HL-60/S4 treated with phorbol 12-myristate 13-acetate at 8.2 ng/mL for 4 days and 3 days (cell line): ENCODE data around the gene MAPK9.

ENCODE experiments used
- in situ Hi-C: fragments of 300-500 bp; cut with MboI; formaldehyde crosslinking; loops from 2 replicates; pipeline ENCODE4 v1.15.0; 2022; ENCODE audit warnings: low sequenced_read_pairs

MAPK9 gene

GRCh38 chr5:180297587-180298282, 5.9 kb upstream of the MAPK9 start:
- in situ Hi-C loops = no loop called here

GRCh38 chr5:180296771-180297170, 4.9 kb upstream of the MAPK9 start:
- in situ Hi-C loops = no loop called here

GRCh38 chr5:180294913-180295555, 3.2 kb upstream of the MAPK9 start:
- in situ Hi-C loops = no loop called here

- in situ Hi-C loops = no loop called here
Measured at GRCh38 chr5:180294411-180294810, 2.5 kb upstream of the MAPK9 start.

- in situ Hi-C loops = no loop called here
Measured at GRCh38 chr5:180291234-180291940, 496 bp downstream of the MAPK9 start.

GRCh38 chr5:180290568-180291233, 1.2 kb downstream of the MAPK9 start:
- in situ Hi-C loops = no loop called here

- in situ Hi-C loops = no loop called here
Measured at GRCh38 chr5:180289966-180290365, 1.9 kb downstream of the MAPK9 start.

GRCh38 chr5:180289433-180289832, 2.5 kb downstream of the MAPK9 start:
- in situ Hi-C loops = no loop called here

GRCh38 chr5:180287868-180288267, 4.0 kb downstream of the MAPK9 start:
- in situ Hi-C loops = no loop called here

GRCh38 chr5:180287404-180287803, 4.5 kb downstream of the MAPK9 start:
- in situ Hi-C loops = no loop called here

- in situ Hi-C loops = no loop called here
Measured at GRCh38 chr5:180284149-180284548, 7.7 kb downstream of the MAPK9 start.

GRCh38 chr5:180283026-180283615, 8.8 kb downstream of the MAPK9 start:
- in situ Hi-C loops = no loop called here

- in situ Hi-C loops = no loop called here
Measured at GRCh38 chr5:180282281-180282680, 9.6 kb downstream of the MAPK9 start.

- in situ Hi-C loops = no loop called here
Measured at GRCh38 chr5:180281706-180282105, 10.2 kb downstream of the MAPK9 start.

- in situ Hi-C loops = no loop called here
Measured at GRCh38 chr5:180274695-180275094, 17.2 kb downstream of the MAPK9 start.

GRCh38 chr5:180271221-180271620, 20.7 kb downstream of the MAPK9 start:
- in situ Hi-C loops = no loop called here

- in situ Hi-C loops = no loop called here
Measured at GRCh38 chr5:180259260-180259611, 32.6 kb downstream of the MAPK9 start.

- in situ Hi-C loops = no loop called here
Measured at GRCh38 chr5:180253036-180253824, 38.7 kb downstream of the MAPK9 start.

- in situ Hi-C loops = no loop called here
Measured at GRCh38 chr5:180251887-180252286, 40.0 kb downstream of the MAPK9 start.

- in situ Hi-C loops = no loop called here
Measured at GRCh38 chr5:180251141-180251540, 40.7 kb downstream of the MAPK9 start.
